ENCODE results near the gene PLEKHM3.

DNA sequence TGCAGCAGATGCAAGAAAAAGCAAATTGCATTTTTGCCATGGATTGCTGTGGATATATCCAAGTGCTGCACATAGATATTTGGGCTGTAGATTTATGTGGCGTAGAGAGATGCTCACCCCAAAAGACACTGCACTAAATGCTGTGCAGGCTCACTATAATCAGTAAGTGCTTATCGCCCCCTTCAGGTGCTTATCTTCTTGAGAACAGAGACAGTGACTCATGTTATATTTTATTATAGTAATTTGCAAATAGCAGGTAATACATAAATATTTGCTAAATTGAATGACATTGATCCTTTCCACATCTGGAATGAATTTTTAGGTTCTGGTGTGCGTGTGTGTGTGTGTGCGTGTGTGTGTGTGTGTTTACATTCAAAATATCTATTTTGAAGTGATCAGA lies 36.8 kb upstream of the PLEKHM3 start:
- TF ChIP-seq, protein P1, sequence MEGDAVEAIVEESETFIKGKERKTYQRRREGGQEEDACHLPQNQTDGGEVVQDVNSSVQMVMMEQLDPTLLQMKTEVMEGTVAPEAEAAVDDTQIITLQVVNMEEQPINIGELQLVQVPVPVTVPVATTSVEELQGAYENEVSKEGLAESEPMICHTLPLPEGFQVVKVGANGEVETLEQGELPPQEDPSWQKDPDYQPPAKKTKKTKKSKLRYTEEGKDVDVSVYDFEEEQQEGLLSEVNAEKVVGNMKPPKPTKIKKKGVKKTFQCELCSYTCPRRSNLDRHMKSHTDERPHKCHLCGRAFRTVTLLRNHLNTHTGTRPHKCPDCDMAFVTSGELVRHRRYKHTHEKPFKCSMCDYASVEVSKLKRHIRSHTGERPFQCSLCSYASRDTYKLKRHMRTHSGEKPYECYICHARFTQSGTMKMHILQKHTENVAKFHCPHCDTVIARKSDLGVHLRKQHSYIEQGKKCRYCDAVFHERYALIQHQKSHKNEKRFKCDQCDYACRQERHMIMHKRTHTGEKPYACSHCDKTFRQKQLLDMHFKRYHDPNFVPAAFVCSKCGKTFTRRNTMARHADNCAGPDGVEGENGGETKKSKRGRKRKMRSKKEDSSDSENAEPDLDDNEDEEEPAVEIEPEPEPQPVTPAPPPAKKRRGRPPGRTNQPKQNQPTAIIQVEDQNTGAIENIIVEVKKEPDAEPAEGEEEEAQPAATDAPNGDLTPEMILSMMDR (IDR thresholded peaks at IDR 0.05 in 4 of 5, conservative IDR thresholded peaks at IDR 0.05 in 1 of 5): peak in 2 of 5 experiments; percentile 14 to 18
- no peak for TF ChIP-seq POLR2A (IDR thresholded peaks at IDR 0.05)

Measured in gastrocnemius medialis (tissue), 4 donors.